ENCODE results near the gene CPXM2.

The CPXM2 gene

GRCh38 chr10:123771877-123772644 lies 119.5 kb downstream of the CPXM2 start:
- DNase-seq, result no peak

GRCh38 chr10:123769647-123770046 lies 122.0 kb downstream of the CPXM2 start:
- DNase-seq, result no peak

- no peak for DNase-seq
Measured at GRCh38 chr10:123766761-123767160, 124.8 kb downstream of the CPXM2 start.

GRCh38 chr10:123766012-123766411 lies 125.6 kb downstream of the CPXM2 start:
- DNase-seq, result no peak

GRCh38 chr10:123761666-123762230 lies 129.9 kb downstream of the CPXM2 start:
- DNase-seq, result no peak

GRCh38 chr10:123761038-123761428 lies 130.6 kb downstream of the CPXM2 start:
- DNase-seq, result no peak

- no peak for DNase-seq
Measured at GRCh38 chr10:123760356-123761037, 131.1 kb downstream of the CPXM2 start.

GRCh38 chr10:123759501-123760031 lies 132.0 kb downstream of the CPXM2 start:
- no peak for DNase-seq

- DNase-seq, result no peak
Measured at GRCh38 chr10:123759041-123759440, 132.6 kb downstream of the CPXM2 start.

GRCh38 chr10:123757853-123758252 lies 133.8 kb downstream of the CPXM2 start:
- no peak for DNase-seq

GRCh38 chr10:123755061-123755460 lies 136.5 kb downstream of the CPXM2 start:
- no peak for DNase-seq

- no peak for DNase-seq
Measured at GRCh38 chr10:123754123-123754522, 137.5 kb downstream of the CPXM2 start.

- no peak for DNase-seq
Measured at GRCh38 chr10:123751342-123752134, 140.1 kb downstream of the CPXM2 start.

- DNase-seq, result no peak
Measured at GRCh38 chr10:123750901-123751300, 140.7 kb downstream of the CPXM2 start.

- DNase-seq, result no peak
Measured at GRCh38 chr10:123748711-123749110, 142.9 kb downstream of the CPXM2 start.

GRCh38 chr10:123747426-123747825 lies 144.2 kb downstream of the CPXM2 start:
- DNase-seq, result no peak

GRCh38 chr10:123746942-123747341 lies 144.7 kb downstream of the CPXM2 start:
- no peak for DNase-seq

- DNase-seq, result no peak
Measured at GRCh38 chr10:123746520-123746919, 145.1 kb downstream of the CPXM2 start.

GRCh38 chr10:123746061-123746460 lies 145.5 kb downstream of the CPXM2 start:
- no peak for DNase-seq

- DNase-seq, result no peak
Measured at GRCh38 chr10:123744224-123744536, 147.4 kb downstream of the CPXM2 start.

GRCh38 chr10:123743441-123744223 lies 148.0 kb downstream of the CPXM2 start:
- DNase-seq, result no peak

GRCh38 chr10:123742751-123743440 lies 148.7 kb downstream of the CPXM2 start:
- DNase-seq, result no peak
